GM12891 (cell line): ENCODE measurements around the gene TAPBP.
A peak's percentile ranks its signal among the peaks of the same experiment; 100 is the strongest.

Experiments
- DNase-seq: peaks from one replicate; pipeline ENCODE4 v3.0.0; 2011; ENCODE audit warnings: low spot score; ENCODE audit not compliant: insufficient read length
- FAIRE-seq: peaks from 2 replicates; lab custom pipeline; 2011; peaks lifted over from hg19 to GRCh38; lab: Jason Lieb, UNC
- PAX5 ChIP-seq: IDR thresholded peaks from 2 replicates; pipeline ENCODE4 v1.6.1; 2011; ENCODE audit warnings: low read length, moderate library complexity, mild to moderate bottlenecking; ENCODE audit not compliant: insufficient read depth, severe bottlenecking
- POLR2A ChIP-seq: IDR thresholded peaks from 2 replicates; pipeline ENCODE4 v1.6.1; 2011; ENCODE audit warnings: low read depth, low read length, control low read depth
- POLR2AphosphoS5 ChIP-seq: IDR thresholded peaks from 2 replicates; pipeline ENCODE4 v1.6.1; 2011; ENCODE audit warnings: low read depth, low read length, control low read depth
- POU2F2 ChIP-seq: IDR thresholded peaks from 2 replicates; pipeline ENCODE4 v1.6.1; 2011; ENCODE audit warnings: low read depth, mild to moderate bottlenecking, control low read depth, low read length, moderate library complexity
- SPI1 ChIP-seq: IDR thresholded peaks from 2 replicates; pipeline ENCODE4 v1.6.1; 2011; ENCODE audit warnings: low read depth, low read length, control low read depth
- TAF1 ChIP-seq: IDR thresholded peaks from 2 replicates; pipeline ENCODE4 v1.6.1; 2011; ENCODE audit warnings: low read depth, low read length, control low read depth

The TAPBP gene

DNA sequence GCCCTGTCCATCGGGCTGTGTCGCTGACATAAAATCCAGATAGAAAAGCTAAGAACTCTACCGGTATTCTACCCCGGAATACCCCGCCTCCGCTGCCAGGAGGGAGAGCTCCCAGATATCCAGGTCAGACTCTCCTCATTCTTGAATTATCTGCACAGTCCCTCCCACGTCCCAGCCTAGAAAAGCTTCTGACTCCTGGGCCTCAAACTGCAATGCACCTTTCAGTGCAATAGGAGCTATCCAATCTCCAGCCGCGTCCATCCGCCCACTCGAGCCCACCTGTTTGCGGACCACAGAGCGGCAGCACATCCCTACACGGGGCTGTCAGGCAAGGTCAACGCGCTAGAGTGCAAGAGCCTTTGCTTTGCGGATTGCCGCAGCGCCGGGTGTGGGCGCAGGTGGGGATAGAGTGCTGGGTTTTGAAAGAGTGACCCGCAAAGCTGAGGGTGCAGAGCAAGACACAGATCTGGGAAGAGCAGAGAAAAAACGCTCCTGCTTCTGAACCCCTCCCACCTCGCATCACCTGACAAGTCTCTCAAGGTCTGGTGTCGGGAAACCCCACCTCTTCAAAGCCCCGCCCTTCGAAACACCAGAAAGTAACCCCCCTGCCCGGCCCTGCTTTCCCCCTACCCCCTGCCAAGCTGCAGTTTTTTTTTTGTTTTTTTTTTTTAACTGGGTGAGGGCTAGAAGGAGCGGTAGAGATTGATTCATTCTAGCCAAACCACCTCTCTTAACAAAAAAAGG lies 1.3 kb downstream of the TAPBP start:
- FAIRE-seq (no peak), DNase-seq (peak; percentile 73)
- 0 out of 2 replicates have a peak, but pooled peaks have one; percentile 11 for TF ChIP-seq POU2F2
- no peak for TF ChIP-seq PAX5
- TF ChIP-seq POLR2AphosphoS5, result 0 out of 2 replicates have a peak, but pooled peaks have one; percentile 63
- no peak for TF ChIP-seq TAF1

- FAIRE-seq (no peak), DNase-seq (no peak)
- no peak for TF ChIP-seq POLR2AphosphoS5
Measured at GRCh38 chr6:33306356-33306755, 7.5 kb downstream of the TAPBP start.

GRCh38 chr6:33305052-33305451 lies 8.8 kb downstream of the TAPBP start:
- FAIRE-seq (no peak), DNase-seq (no peak)
- no peak for TF ChIP-seq SPI1
- TF ChIP-seq POLR2AphosphoS5, result 0 out of 2 replicates have a peak, but pooled peaks have one; percentile 4

- no peak for FAIRE-seq
- DNase-seq, result no peak
- TF ChIP-seq SPI1 (no peak), PAX5 (no peak), POLR2AphosphoS5 (no peak), POU2F2 (no peak), TAF1 (no peak), POLR2A (no peak)
Measured at GRCh38 chr6:33304216-33304615, 9.7 kb downstream of the TAPBP start.

DNA sequence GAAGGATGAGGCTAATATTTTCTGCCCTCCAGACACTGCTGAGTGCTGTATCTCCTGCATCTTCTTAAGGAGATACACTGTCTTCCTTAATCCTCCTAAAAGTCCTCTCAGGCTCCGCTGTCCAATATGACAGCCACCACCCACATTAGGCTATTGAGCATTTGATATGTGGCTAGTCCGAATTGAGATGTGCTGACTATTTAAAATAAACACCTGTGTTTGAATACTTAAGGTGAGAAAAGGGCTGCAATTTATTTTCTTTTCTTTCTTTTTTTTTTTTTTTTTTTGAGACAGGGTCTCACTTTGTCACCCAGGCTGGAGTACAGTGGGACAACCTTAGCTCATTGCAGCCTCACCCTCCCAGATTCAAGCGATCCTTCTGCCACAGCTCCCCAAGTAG lies 12.0 kb downstream of the TAPBP start:
- TF ChIP-seq PAX5 (no peak), TAF1 (no peak), SPI1 (no peak), POLR2A (no peak), POLR2AphosphoS5 (no peak), POU2F2 (no peak)
- no peak for DNase-seq
- no peak for FAIRE-seq

- peak; percentile 89 for DNase-seq
- FAIRE-seq, result peak; percentile 76
- TF ChIP-seq TAF1, result peak; percentile 50
- TF ChIP-seq POLR2A, result peak; percentile 82
- TF ChIP-seq POLR2AphosphoS5, result peak; percentile 75; the same call in 1 of the 2 replicates
- TF ChIP-seq SPI1, result no peak
- TF ChIP-seq POU2F2, result peak; percentile 59
- TF ChIP-seq PAX5, result no peak
Measured at GRCh38 chr6:33299237-33299944, 14.5 kb downstream of the TAPBP start.

DNA sequence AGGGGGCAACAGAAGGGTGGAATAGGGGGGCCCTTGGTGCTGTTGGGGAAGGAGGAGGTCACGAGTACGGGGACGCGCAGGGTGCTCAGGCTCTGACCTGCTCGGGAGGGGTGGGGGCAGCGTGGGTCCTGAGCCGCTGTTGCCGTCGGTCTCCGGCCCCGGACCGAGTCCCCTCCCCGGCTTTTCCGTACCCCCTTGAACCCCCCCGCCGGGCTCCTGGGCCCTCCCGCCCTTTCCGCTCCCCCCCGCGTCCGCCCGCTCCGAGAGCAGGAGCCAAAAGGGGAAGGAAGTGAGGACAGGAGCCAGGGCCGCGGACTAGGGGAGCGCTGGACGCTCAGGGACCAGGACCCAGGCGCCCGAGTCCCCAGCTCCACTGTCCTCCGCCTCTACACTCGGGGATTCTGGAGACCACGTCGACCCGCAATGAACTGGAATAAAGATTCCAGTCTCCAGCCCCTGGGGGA lies 15.1 kb downstream of the TAPBP start, which contains the start of gene RGL2:
Gene RGL2, minus strand, starts transcription at position 170 of the 464 bp plus-strand sequence. CDS start 332 bp downstream, outside the sequence.
- TF ChIP-seq POLR2A (no peak; the same call in 1 of the 2 replicates), SPI1 (peak; percentile 49)
- peak; percentile 62 for DNase-seq
- no peak for FAIRE-seq

DNA sequence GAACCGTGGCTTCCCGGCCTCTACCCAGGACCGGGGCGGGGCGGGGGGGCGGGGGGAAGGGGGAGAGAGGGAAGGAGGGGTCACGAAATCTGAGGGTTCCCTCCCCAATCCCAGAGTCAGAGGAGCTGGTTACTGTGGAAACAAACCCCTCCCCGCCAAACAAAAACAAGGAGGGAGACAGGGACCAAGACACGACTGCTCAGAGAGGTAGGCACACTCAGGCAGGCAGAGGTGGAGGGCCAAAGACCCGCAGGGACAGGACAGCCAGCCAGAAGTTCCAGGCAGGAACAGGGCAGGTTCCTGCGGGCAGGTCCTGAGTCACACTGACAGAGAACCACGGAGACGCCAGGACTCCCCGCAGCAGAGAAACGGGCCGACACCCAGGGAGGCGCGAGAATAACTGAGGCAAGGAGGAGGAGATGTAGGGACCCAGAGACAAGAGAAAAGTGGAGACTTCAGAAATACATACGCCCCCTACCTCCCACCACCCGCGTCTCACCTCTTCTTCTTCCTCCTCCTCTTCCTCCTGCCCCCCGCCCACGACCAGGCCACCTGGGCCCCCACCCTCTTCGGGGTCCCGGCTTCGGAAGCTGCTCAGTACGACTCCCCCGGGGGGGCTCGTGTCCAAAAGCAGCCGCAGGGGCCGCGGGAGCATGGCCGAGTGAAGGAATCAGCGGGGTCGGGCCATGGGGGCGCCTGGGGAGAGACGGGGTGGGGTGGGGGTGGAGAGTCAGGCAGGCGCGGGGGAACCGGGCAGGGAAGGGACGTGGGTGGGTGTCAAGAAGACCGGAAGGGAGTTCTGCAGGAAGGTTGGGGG lies 15.7 kb downstream of the TAPBP start:
- no peak for TF ChIP-seq POU2F2
- 0 out of 2 replicates have a peak, but pooled peaks have one; percentile 50 for TF ChIP-seq POLR2AphosphoS5
- peak; percentile 35 for FAIRE-seq
- peak; percentile 81 for DNase-seq

- DNase-seq (peak; percentile 56), FAIRE-seq (peak; percentile 31)
- TF ChIP-seq SPI1 (peak; percentile 95), POU2F2 (no peak)
Measured at GRCh38 chr6:33297406-33297955, 16.4 kb downstream of the TAPBP start.
